Cardiac fibroblast (primary cell): ENCODE data around the gene BCDIN3D.
"Not testable (repeated sequence)": the region's sequence is repeated elsewhere in the genome, so short reads cannot be mapped to it uniquely, and the experiment has no call there.

Source experiments
- DNase-seq, 2 donors: peaks; one replicate each; pipeline versions ENCODE4 v3.0.0 to v3.0.0-alpha.2; 2010; ENCODE audit warnings: low read depth in 2 of 2
- H3K4me3 ChIP-seq, 2 donors: replicated peaks in 1 of 2; 1 replicate in 1 of 2; 2 replicates in 1 of 2; pipeline ENCODE4 v1.5.1; 2011; ENCODE audit warnings: low read depth in 2 of 2, low read length in 2 of 2, mild to moderate bottlenecking in 2 of 2, moderate library complexity in 1 of 2
- TF ChIP-seq, protein P1 (sequence below): IDR thresholded peaks from one replicate; pipeline ENCODE4 v1.5.1; 2011; ENCODE audit warnings: low read depth, mild to moderate bottlenecking, low read length, inconsistent platforms

BCDIN3D gene

GRCh38 chr12:49866859-49867569, 24.1 kb upstream of the BCDIN3D start:
- peak; percentile 67 to 71 for DNase-seq
- H3K4me3 ChIP-seq = no peak overlapping the region
- TF ChIP-seq, protein P1, sequence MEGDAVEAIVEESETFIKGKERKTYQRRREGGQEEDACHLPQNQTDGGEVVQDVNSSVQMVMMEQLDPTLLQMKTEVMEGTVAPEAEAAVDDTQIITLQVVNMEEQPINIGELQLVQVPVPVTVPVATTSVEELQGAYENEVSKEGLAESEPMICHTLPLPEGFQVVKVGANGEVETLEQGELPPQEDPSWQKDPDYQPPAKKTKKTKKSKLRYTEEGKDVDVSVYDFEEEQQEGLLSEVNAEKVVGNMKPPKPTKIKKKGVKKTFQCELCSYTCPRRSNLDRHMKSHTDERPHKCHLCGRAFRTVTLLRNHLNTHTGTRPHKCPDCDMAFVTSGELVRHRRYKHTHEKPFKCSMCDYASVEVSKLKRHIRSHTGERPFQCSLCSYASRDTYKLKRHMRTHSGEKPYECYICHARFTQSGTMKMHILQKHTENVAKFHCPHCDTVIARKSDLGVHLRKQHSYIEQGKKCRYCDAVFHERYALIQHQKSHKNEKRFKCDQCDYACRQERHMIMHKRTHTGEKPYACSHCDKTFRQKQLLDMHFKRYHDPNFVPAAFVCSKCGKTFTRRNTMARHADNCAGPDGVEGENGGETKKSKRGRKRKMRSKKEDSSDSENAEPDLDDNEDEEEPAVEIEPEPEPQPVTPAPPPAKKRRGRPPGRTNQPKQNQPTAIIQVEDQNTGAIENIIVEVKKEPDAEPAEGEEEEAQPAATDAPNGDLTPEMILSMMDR = peak; percentile 99

GRCh38 chr12:49865782-49866135, 22.9 kb upstream of the BCDIN3D start:
- no peak overlapping the region for H3K4me3 ChIP-seq

DNA sequence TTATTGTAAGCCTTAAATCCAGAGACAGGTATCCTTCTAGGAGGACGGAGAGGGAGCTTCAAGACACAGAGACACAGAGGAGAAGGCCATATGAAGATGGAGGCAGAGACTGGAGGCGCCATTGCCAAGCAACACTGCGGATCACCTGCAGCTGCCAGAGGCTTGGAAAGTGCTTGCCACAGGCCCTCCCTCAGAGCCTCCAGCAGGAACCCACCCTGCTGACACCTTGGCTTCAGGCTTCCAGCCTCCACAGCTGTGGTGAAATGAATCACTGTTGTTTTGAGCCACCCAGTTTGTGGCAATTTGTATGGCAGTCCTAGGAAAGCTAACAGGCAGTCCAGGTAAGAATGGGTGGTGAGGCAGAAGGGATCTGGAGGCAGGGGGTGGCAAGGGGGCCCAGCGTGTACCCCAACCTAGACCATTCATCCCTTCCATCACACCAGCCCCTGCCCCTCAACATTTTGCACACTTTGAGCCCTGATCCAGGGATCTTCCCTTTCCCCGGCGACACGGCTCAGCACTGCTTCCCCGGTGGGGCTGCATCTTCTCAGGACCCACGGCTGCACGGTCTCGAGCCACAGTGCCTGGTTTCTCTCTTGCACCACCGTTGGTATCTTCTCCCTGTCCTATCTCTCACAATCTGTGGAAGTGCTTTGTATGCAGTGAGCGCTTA, 22.3 kb upstream of the BCDIN3D start:
- H3K4me3 ChIP-seq = no peak overlapping the region
- DNase-seq = no peak
- TF ChIP-seq, protein P1 = no peak

More at GRCh38 chr12:49865782-49866135, 22.9 kb upstream of the BCDIN3D start:
- TF ChIP-seq, protein P1 = no peak
- DNase-seq = no peak

DNA sequence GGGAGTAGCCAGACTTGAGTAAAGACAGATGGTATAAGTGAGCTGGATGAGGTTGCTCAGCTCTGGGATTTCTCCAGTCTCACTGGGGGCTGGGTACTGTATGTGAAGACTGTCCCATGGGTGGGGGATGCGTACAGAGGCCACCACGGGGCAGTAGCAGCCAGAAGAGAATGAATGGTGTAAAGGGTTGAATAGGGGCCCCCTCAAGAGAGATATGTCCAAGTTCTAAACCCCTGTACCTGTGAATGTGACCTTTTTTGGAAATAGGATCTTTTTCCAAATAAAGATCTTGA, 21.8 kb upstream of the BCDIN3D start:
- no peak overlapping the region for H3K4me3 ChIP-seq
- no peak for DNase-seq
- TF ChIP-seq, protein P1 = no peak

- H3K4me3 ChIP-seq = no peak overlapping the region
- TF ChIP-seq, protein P1 = no peak
- DNase-seq = no peak
Measured at GRCh38 chr12:49863946-49864797, 21.3 kb upstream of the BCDIN3D start.

DNA sequence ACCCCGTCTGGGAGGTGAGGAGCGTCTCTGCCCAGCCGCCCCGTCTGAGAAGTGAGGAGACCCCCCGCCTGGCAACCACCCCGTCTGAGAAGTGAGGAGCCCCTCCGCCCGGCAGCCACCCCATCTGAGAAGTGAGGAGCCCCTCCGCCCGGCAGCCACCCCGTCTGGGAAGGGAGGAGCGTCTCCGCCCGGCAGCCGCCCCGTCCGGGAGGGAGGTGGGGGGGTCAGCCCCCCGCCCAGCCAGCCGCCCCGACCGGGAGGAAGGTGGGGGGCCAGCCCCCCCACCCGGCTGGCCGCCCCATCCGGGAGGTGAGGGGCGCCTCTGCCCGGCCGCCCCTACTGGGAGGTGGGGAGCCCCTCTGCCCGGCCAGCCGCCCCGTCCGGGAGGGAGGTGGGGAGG, 18.0 kb upstream of the BCDIN3D start:
- H3K4me3 ChIP-seq, DNase-seq: not testable (repeated sequence)

DNA sequence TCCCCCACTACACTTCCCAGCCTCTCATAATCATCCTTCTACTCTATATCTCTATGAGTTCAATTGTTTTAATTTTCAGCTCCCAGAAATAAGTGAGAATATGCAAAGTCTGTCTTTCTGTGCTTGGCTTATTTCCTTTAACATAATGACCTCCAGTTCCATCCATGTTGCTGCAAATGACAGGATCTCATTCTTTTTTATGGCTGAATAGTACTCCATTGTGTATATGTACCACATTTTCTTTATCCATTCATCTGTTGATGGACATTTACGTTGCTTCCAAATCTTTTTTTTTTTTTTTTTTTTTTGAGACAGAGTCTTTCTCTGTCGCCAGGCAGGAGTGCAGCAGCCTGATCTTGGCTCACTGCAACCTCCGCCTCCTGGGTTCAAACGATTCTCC, 13.0 kb upstream of the BCDIN3D start:
- not testable (repeated sequence) for DNase-seq, H3K4me3 ChIP-seq
